DOHH2 (cell line): ENCODE results near the gene CHN2.

Source experiments
- EZH2phosphoT487 ChIP-seq: fragments of 200-600 bp; sonication (generic); IDR thresholded peaks from 2 replicates; pipeline ENCODE4 v1.6.1; 2017; ENCODE audit warnings: borderline replicate concordance, mild to moderate bottlenecking, antibody characterized with exemption, low read length, moderate library complexity, mixed read lengths
- TF ChIP-seq, protein P1 (sequence below): fragments of 200-600 bp; sonication (generic); IDR thresholded peaks from one replicate; pipeline ENCODE4 v1.5.1; 2014; ENCODE audit warnings: antibody characterized with exemption, mild to moderate bottlenecking, low read depth, low read length; ENCODE audit not compliant: poor library complexity, severe bottlenecking

DNA sequence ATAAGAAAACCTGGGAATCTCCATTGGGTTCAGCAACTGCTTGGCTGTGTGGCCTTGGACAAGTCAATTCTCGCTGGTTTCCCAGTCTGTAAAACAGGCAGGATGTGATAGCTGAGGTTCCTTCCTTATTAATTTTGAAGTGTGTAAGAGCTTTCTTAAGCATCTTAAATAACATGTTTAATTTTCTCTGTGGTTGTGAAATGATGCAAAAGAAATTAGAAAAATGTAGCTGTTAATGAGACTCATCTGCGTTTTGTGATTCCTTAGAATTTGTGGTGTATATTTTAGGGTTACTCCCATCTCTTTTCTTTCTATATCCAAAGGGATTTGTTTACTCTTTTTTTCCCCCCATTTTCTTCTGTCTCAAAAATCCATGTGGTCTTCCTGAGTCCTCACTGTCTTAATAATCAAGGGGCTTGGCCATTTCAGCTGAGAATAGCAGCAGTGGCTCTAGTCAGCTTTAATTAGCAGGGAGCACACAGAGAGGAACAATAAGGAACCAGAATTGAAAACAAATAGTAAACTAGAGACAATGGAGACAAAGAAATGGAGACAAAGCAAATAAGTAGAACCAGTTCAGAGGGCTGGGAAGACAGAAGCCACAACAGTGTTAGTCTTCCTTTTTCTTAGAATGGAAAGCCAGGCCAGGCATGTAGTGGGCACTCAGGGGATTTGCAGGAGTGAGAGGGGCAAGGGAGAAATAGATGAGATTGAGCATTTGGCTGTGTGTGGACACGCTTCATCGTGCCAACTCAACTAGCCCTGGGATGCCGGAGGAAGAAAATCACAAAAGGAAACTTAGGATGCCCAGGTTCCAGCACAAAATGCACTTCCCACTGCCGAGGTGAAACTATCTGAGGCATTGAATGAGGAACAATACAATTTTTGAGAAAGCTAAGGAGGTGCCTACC lies 93.9 kb downstream of the CHN2 start:
- TF ChIP-seq, protein P1, sequence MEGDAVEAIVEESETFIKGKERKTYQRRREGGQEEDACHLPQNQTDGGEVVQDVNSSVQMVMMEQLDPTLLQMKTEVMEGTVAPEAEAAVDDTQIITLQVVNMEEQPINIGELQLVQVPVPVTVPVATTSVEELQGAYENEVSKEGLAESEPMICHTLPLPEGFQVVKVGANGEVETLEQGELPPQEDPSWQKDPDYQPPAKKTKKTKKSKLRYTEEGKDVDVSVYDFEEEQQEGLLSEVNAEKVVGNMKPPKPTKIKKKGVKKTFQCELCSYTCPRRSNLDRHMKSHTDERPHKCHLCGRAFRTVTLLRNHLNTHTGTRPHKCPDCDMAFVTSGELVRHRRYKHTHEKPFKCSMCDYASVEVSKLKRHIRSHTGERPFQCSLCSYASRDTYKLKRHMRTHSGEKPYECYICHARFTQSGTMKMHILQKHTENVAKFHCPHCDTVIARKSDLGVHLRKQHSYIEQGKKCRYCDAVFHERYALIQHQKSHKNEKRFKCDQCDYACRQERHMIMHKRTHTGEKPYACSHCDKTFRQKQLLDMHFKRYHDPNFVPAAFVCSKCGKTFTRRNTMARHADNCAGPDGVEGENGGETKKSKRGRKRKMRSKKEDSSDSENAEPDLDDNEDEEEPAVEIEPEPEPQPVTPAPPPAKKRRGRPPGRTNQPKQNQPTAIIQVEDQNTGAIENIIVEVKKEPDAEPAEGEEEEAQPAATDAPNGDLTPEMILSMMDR, result no peak
- TF ChIP-seq EZH2phosphoT487, result no peak
